CD4-positive, alpha-beta T cell (primary cell): ENCODE results near the gene BRDT. TPM values are rescaled to one million over a fixed set of nuclear protein-coding genes. Genes with fewer than 3 reads are reported as not detected.

ENCODE experiments used
- ATAC-seq: fragments of 200-7000 bp; cut with Tn5 transposase; one replicate; pipeline ENCODE4 v1.10.0; 2022; ENCODE audit warnings: mild to moderate bottlenecking; ENCODE audit not compliant: poor library complexity
- CTCF ChIA-PET: fragments of 350-600 bp; sonication (Branson Sonifier 250); formaldehyde crosslinking; loops from one replicate; lab custom pipeline; 2021; ENCODE audit warnings: antibody characterized with exemption, inconsistent platforms; lab: Charles Lee
- POLR2A ChIA-PET: fragments of 350-600 bp; sonication (Branson Sonifier 250); formaldehyde crosslinking; loops from one replicate; lab custom pipeline; 2021; ENCODE audit warnings: antibody characterized with exemption, inconsistent platforms; lab: Charles Lee
- DNase-seq, 14 experiments: peaks; one replicate each; pipeline ENCODE4 v3.0.0-alpha.2; 2013 to 2020; ENCODE audit warnings: mixed read lengths in 2 of 14
- H3K27ac ChIP-seq, 2 donors: one replicate each; pipeline versions ENCODE4 v1.5.1 to v1.7.0; 2013; ENCODE audit warnings: low read length in 2 of 2, low read depth in 1 of 2, mild to moderate bottlenecking in 1 of 2
- H3K27me3 ChIP-seq, 2 experiments: 1 replicate in 1 of 2; 2 replicates in 1 of 2; pipeline versions ENCODE4 v1.6.1 to v1.7.0; 2013; ENCODE audit warnings: low read length in 2 of 2, control low read depth in 1 of 2, mild to moderate bottlenecking in 1 of 2, moderate library complexity in 1 of 2; ENCODE audit not compliant: insufficient read depth in 2 of 2, control insufficient read depth in 1 of 2
- H3K36me3 ChIP-seq: one replicate; pipeline ENCODE4 v1.6.1; 2013; ENCODE audit warnings: low read length, control low read depth; ENCODE audit not compliant: insufficient read depth
- H3K4me1 ChIP-seq: one replicate; pipeline ENCODE4 v1.6.1; 2013; ENCODE audit warnings: low read length, control low read depth; ENCODE audit not compliant: insufficient read depth
- H3K4me3 ChIP-seq: one replicate; pipeline ENCODE4 v1.5.1; 2013; ENCODE audit warnings: mild to moderate bottlenecking, low read length, moderate library complexity
- H3K9me3 ChIP-seq, 2 experiments: 1 replicate in 1 of 2; 2 replicates in 1 of 2; pipeline versions ENCODE4 v1.6.1 to v1.7.0; 2013; ENCODE audit warnings: low read length in 2 of 2, mild to moderate bottlenecking in 2 of 2, control low read depth in 1 of 2, moderate library complexity in 1 of 2; ENCODE audit not compliant: control insufficient read depth in 1 of 2, insufficient read depth in 1 of 2
- H3K27ac Mint-ChIP-seq: one replicate; pipeline ENCODE4 v1.8.0; 2020; ENCODE audit warnings: mixed read lengths
- H3K27me3 Mint-ChIP-seq: one replicate; pipeline ENCODE4 v1.8.0; 2021; ENCODE audit warnings: mixed read lengths
- H3K36me3 Mint-ChIP-seq: one replicate; pipeline ENCODE4 v1.8.0; 2021; ENCODE audit warnings: low read depth, mixed read lengths
- H3K4me1 Mint-ChIP-seq: one replicate; pipeline ENCODE4 v1.8.0; 2021; ENCODE audit warnings: low read depth, mixed read lengths
- H3K4me3 Mint-ChIP-seq: one replicate; pipeline ENCODE4 v1.8.0; 2020; ENCODE audit warnings: mild to moderate bottlenecking, mixed read lengths
- H3K9me3 Mint-ChIP-seq: one replicate; pipeline ENCODE4 v1.8.0; 2020; ENCODE audit warnings: mixed read lengths
- CTCF ChIP-seq: fragments of 200-600 bp; IDR thresholded peaks from one replicate; pipeline ENCODE4 v1.8.0; 2022; ENCODE audit warnings: antibody characterized with exemption, mild to moderate bottlenecking
- intact Hi-C, 2 experiments: fragments of 100-400 bp; cut with DNase I in 1 of 2; cut with micrococcal nuclease in 1 of 2; formaldehyde crosslinking; loops; one replicate each; pipeline versions ENCODE4 v1.15.1 to v1.9.0; 2023 to 2025; cut with DNase I, micrococcal nuclease
- total RNA-seq, 174 experiments: library from RNA in 2 of 174; stranded (reverse) in 2 of 174; gene quantifications; one replicate each; pipeline ENCODE4 v1.2.3 and lab custom pipeline; 2021 to 2026

BRDT gene
- total RNA-seq, 2 experiments from 2014 or later, result not detected

GRCh38 chr1:91937613-91938012, 11.6 kb upstream of the BRDT start:
- Histone ChIP-seq H3K27me3 (no peaks in the 10 kb centered on the region), H3K4me1 (no peaks in the 10 kb centered on the region), H3K4me3 (no peak overlapping the region), H3K9me3 (no peaks in the 10 kb centered on the region), H3K27ac (no peak overlapping the region), H3K36me3 (no peaks in the 10 kb centered on the region)
- Mint-ChIP-seq H3K27ac (no peak overlapping the region), H3K9me3 (no peaks in the 10 kb centered on the region), H3K4me3 (no peak overlapping the region), H3K36me3 (no peaks in the 10 kb centered on the region), H3K4me1 (no peaks in the 10 kb centered on the region), H3K27me3 (no peaks in the 10 kb centered on the region)
- ChIA-PET POLR2A (no interaction called here), CTCF (no interaction called here)
- TF ChIP-seq CTCF, result no peak
- DNase-seq (no peak), ATAC-seq (no peak)
- intact Hi-C loops, result no loop called here

- CTCF ChIA-PET, result no interaction called here
- no peak for TF ChIP-seq CTCF
- no peaks in the 10 kb centered on the region for H3K36me3 ChIP-seq
- no peak overlapping the region for H3K4me3 ChIP-seq
- H3K27me3 Mint-ChIP-seq, result no peaks in the 10 kb centered on the region
- H3K27ac ChIP-seq, result no peak overlapping the region
- no peaks in the 10 kb centered on the region for H3K4me1 ChIP-seq
- no peaks in the 10 kb centered on the region for H3K4me1 Mint-ChIP-seq
- H3K27me3 ChIP-seq, result no peaks in the 10 kb centered on the region
- DNase-seq, result no peak
- intact Hi-C loops, result no loop called here
- no peaks in the 10 kb centered on the region for H3K36me3 Mint-ChIP-seq
- no peaks in the 10 kb centered on the region for H3K9me3 Mint-ChIP-seq
- H3K4me3 Mint-ChIP-seq, result no peak overlapping the region
- ATAC-seq, result no peak
- POLR2A ChIA-PET, result no interaction called here
- no peak overlapping the region for H3K27ac Mint-ChIP-seq
- no peaks in the 10 kb centered on the region for H3K9me3 ChIP-seq
Measured at GRCh38 chr1:91940496-91940895, 8.7 kb upstream of the BRDT start.

- Mint-ChIP-seq H3K36me3 (no peaks in the 10 kb centered on the region), H3K4me3 (no peak overlapping the region), H3K27ac (no peak overlapping the region), H3K4me1 (peaks cover 16% of the 10 kb centered on the region), H3K9me3 (peaks cover 2% of the 10 kb centered on the region), H3K27me3 (no peaks in the 10 kb centered on the region)
- H3K27me3 ChIP-seq, result no peaks in the 10 kb centered on the region
- POLR2A ChIA-PET, result no interaction called here
- peaks cover 23% of the 10 kb centered on the region for H3K4me1 ChIP-seq
- peaks cover 0 to 2% of the 10 kb centered on the region in 2 experiments for H3K9me3 ChIP-seq
- no peak overlapping the region for H3K4me3 ChIP-seq
- TF ChIP-seq CTCF, result no peak
- H3K27ac ChIP-seq, result no peak overlapping the region
- DNase-seq (no peak), ATAC-seq (no peak)
- no peaks in the 10 kb centered on the region for H3K36me3 ChIP-seq
- CTCF ChIA-PET, result no interaction called here
- intact Hi-C loops, result no loop called here
Measured at GRCh38 chr1:91944087-91944486, 5.1 kb upstream of the BRDT start.
